SK-N-SH (cell line): ENCODE measurements around the gene WDR93. TPM values are rescaled to one million over a fixed set of nuclear protein-coding genes. Genes with fewer than 3 reads are reported as not detected.

Source experiments
- CTCF ChIA-PET: fragments of 300-600, 350-600 bp; formaldehyde crosslinking; extraction: SDS; loops from one replicate; lab custom pipeline; 2021; lab: Yijun Ruan, JAX
- POLR2A ChIA-PET: fragments of 350-600 bp; sonication (Branson Sonifier 250); formaldehyde crosslinking; extraction: SDS; loops from one replicate; lab custom pipeline; 2020; ENCODE audit warnings: antibody characterized with exemption, inconsistent platforms; lab: Yijun Ruan, JAX
- DNase-seq: peaks from one replicate; pipeline ENCODE4 v3.0.0; 2012
- H2AFZ ChIP-seq: fragments of 200-600 bp; sonication (generic); 2 replicates; pipeline ENCODE4 v1.8.1; 2016; ENCODE audit warnings: antibody characterized with exemption, mild to moderate bottlenecking, low read depth
- H3F3A ChIP-seq: fragments of 200-600 bp; sonication (generic); replicated peaks from 2 replicates; pipeline ENCODE3; 2016; ENCODE audit warnings: antibody characterized with exemption, mild to moderate bottlenecking; ENCODE audit not compliant: insufficient read depth
- H3K27ac ChIP-seq, 2 experiments: fragments of 200-500 bp in 1 of 2; fragments of 200-600 bp in 1 of 2; sonication (Bioruptor generic) in 1 of 2; sonication (generic), shearing (Covaris generic) in 1 of 2; 2 replicates each; pipeline versions ENCODE4 v1.5.1 to v1.6.1; 2014 to 2016; ENCODE audit warnings: low read depth in 2 of 2, inconsistent platforms in 1 of 2, low read length in 1 of 2, mild to moderate bottlenecking in 1 of 2, mixed read lengths in 1 of 2
- H3K27me3 ChIP-seq: fragments of 200-600 bp; sonication (generic), shearing (Covaris generic); 2 replicates; pipeline ENCODE4 v1.6.1; 2016; ENCODE audit warnings: mixed run types; ENCODE audit not compliant: insufficient read depth
- H3K36me3 ChIP-seq, 2 experiments: fragments of 200-500 bp in 1 of 2; fragments of 200-600 bp in 1 of 2; sonication (Bioruptor generic) in 1 of 2; sonication (generic) in 1 of 2; replicated peaks in 1 of 2; 2 replicates each; pipeline versions ENCODE3 to v1.5.1; 2014 to 2016; ENCODE audit warnings: low read length in 1 of 2, mild to moderate bottlenecking in 1 of 2; ENCODE audit not compliant: insufficient read depth in 2 of 2, control insufficient read depth in 1 of 2
- H3K4me1 ChIP-seq, 2 experiments: fragments of 200-500 bp in 1 of 2; fragments of 200-600 bp in 1 of 2; sonication (Bioruptor generic) in 1 of 2; sonication (generic), shearing (Covaris generic) in 1 of 2; 2 replicates each; pipeline versions ENCODE4 v1.5.1 to v1.6.1; 2014 to 2016; ENCODE audit warnings: low read depth in 1 of 2, low read length in 1 of 2, mixed run types in 1 of 2; ENCODE audit not compliant: insufficient read depth in 2 of 2, control insufficient read depth in 1 of 2
- H3K4me2 ChIP-seq: fragments of 200-600 bp; sonication (generic), shearing (Covaris generic); 2 replicates; pipeline ENCODE4 v1.6.1; 2017; ENCODE audit warnings: mixed run types
- H3K4me3 ChIP-seq, 2 experiments: fragments of 200-500 bp in 1 of 2; fragments of 200-600 bp in 1 of 2; sonication (Bioruptor generic) in 1 of 2; sonication (generic), shearing (Covaris generic) in 1 of 2; 2 replicates each; pipeline versions ENCODE4 v1.5.1 to v1.8.1; 2014 to 2016; ENCODE audit warnings: low read depth in 2 of 2, inconsistent platforms in 1 of 2, low read length in 1 of 2, mild to moderate bottlenecking in 1 of 2, mixed read lengths in 1 of 2, moderate library complexity in 1 of 2
- H3K79me2 ChIP-seq: fragments of 200-600 bp; sonication (generic); 2 replicates; pipeline ENCODE4 v1.8.1; 2017; ENCODE audit warnings: mild to moderate bottlenecking; ENCODE audit not compliant: insufficient read depth
- H3K9ac ChIP-seq: fragments of 200-600 bp; sonication (generic); 2 replicates; pipeline ENCODE4 v1.6.1; 2017; ENCODE audit warnings: mixed run types
- H3K9me2 ChIP-seq: fragments of 200-600 bp; sonication (generic); 2 replicates; pipeline ENCODE4 v1.6.1; 2017; ENCODE audit warnings: mixed run types
- H3K9me3 ChIP-seq: fragments of 200-600 bp; sonication (generic); 2 replicates; pipeline ENCODE4 v1.6.1; 2017; ENCODE audit warnings: mixed run types, mild to moderate bottlenecking, moderate library complexity
- H4K20me1 ChIP-seq: fragments of 200-600 bp; sonication (generic); 2 replicates; pipeline ENCODE4 v1.6.1; 2017; ENCODE audit warnings: mild to moderate bottlenecking, mixed run types; ENCODE audit not compliant: insufficient read depth
- CTCF ChIP-seq: fragments of 200-600 bp; sonication (generic); IDR thresholded peaks from 2 replicates; pipeline ENCODE4 v1.6.1; 2017; ENCODE audit warnings: antibody characterized with exemption, mild to moderate bottlenecking, moderate library complexity
- EP300 ChIP-seq, 2 experiments: IDR thresholded peaks; 2 replicates each; pipeline versions ENCODE4 v1.4.0 to v1.6.1; 2012; ENCODE audit warnings: borderline replicate concordance in 1 of 2, low read depth in 1 of 2, low read length in 1 of 2
- FOXJ3 ChIP-seq: sonication (generic); formaldehyde crosslinking; IDR thresholded peaks from 2 replicates; pipeline ENCODE4 v1.5.1; 2020; ENCODE audit warnings: mild to moderate bottlenecking, missing genetic modification reagents
- FOXM1 ChIP-seq: IDR thresholded peaks from 2 replicates; pipeline ENCODE4 v1.4.0; 2012; ENCODE audit warnings: low read depth, mild to moderate bottlenecking
- GATA2 ChIP-seq: sonication (generic); formaldehyde crosslinking; IDR thresholded peaks from 2 replicates; pipeline ENCODE4 v1.5.0; 2020; ENCODE audit warnings: mild to moderate bottlenecking, missing genetic modification reagents
- IRF3 ChIP-seq: fragments of 150-350 bp; IDR thresholded peaks from 2 replicates; pipeline ENCODE4 v1.6.1; 2016; ENCODE audit warnings: mild to moderate bottlenecking, low read depth, low read length
- JUND ChIP-seq: IDR thresholded peaks from 2 replicates; pipeline ENCODE4 v1.4.0; 2012
- MAX ChIP-seq: IDR thresholded peaks from 2 replicates; pipeline ENCODE4 v1.4.0; 2012; ENCODE audit warnings: low read depth
- NFIC ChIP-seq: IDR thresholded peaks from 2 replicates; pipeline ENCODE4 v1.4.0; 2012; ENCODE audit warnings: borderline replicate concordance
- NRF1 ChIP-seq: IDR thresholded peaks from 2 replicates; pipeline ENCODE4 v1.6.1; 2012; ENCODE audit warnings: low read depth, mild to moderate bottlenecking, low read length
- PBX3 ChIP-seq: IDR thresholded peaks from 2 replicates; pipeline ENCODE4; 2012
- POLR2AphosphoS5 ChIP-seq: IDR thresholded peaks from 2 replicates; pipeline ENCODE4 v1.6.1; 2012; ENCODE audit warnings: low read depth, low read length
- RAD21 ChIP-seq: IDR thresholded peaks from 2 replicates; pipeline ENCODE4 v1.6.1; 2012; ENCODE audit warnings: mild to moderate bottlenecking, low read length
- RCOR1 ChIP-seq: fragments of 150-350 bp; IDR thresholded peaks from 2 replicates; pipeline ENCODE4 v1.6.1; 2017; ENCODE audit warnings: antibody characterized with exemption, low read length
- REST ChIP-seq: IDR thresholded peaks from 2 replicates; pipeline ENCODE4 v1.6.1; 2012; ENCODE audit warnings: mild to moderate bottlenecking, low read depth, low read length, moderate library complexity
- RFX5 ChIP-seq: IDR thresholded peaks from 2 replicates; pipeline ENCODE4 v1.6.1; 2012; ENCODE audit warnings: mild to moderate bottlenecking, improper control_type of control experiment, low read length
- SIN3A ChIP-seq: IDR thresholded peaks from 2 replicates; pipeline ENCODE4 v1.6.1; 2012; ENCODE audit warnings: low read depth, mild to moderate bottlenecking, low read length, moderate library complexity, borderline replicate concordance
- TEAD4 ChIP-seq: IDR thresholded peaks from 2 replicates; pipeline ENCODE4 v1.4.0; 2012; ENCODE audit warnings: mild to moderate bottlenecking, borderline replicate concordance; ENCODE audit not compliant: insufficient read depth
- USF2 ChIP-seq: fragments of 150-350 bp; IDR thresholded peaks from 2 replicates; pipeline ENCODE4 v1.6.1; 2017; ENCODE audit warnings: antibody characterized with exemption, low read length, low read depth, borderline replicate concordance
- YY1 ChIP-seq: IDR thresholded peaks from 2 replicates; pipeline ENCODE4 v1.4.0; 2012; ENCODE audit warnings: low read depth, mild to moderate bottlenecking
- ZBTB33 ChIP-seq: IDR thresholded peaks from 2 replicates; pipeline ENCODE4 v1.4.0; 2012; ENCODE audit warnings: low read depth, borderline replicate concordance
- WGBS: methylation state at CpG from one replicate; pipeline ENCODE4 v1.1.6; 2017; ENCODE audit warnings: low lambda C conversion rate; 5-methylcytosine and 5-hydroxymethylcytosine counted together
- polyA plus RNA-seq, 3 experiments: library from polyadenylated mRNA; depleted of rRNA; stranded (reverse); fragments of >200 nt; gene quantifications; 2 replicates each; pipeline ENCODE4 v1.2.3, GENCODE V29; 2012

The WDR93 gene
- polyA plus RNA-seq, 1 of the 3 experiments (the other 2 are of a cell fraction) = 0.35 TPM

GRCh38 chr15:89760303-89761008 is 69.8 kb downstream of the WDR93 start:
- POLR2A ChIA-PET = interaction anchor here (1.0 to 1.7 kb wide), 2 partner anchors 9 to 115 kb away, joined by 4 to 6 read pairs; no protein-coding TSS in a partner anchor
- Histone ChIP-seq H3K9me2 (no peaks in the 10 kb centered on the region), H3K9ac (no peak overlapping the region), H3F3A (no peaks in the 10 kb centered on the region), H3K4me3 (peak overlapping the region in 1 of 2 experiments; percentile 35; a peak in 1 of 4 replicates), H3K27me3 (no peaks in the 10 kb centered on the region), H3K36me3 (no peaks in the 10 kb centered on the region), H4K20me1 (no peaks in the 10 kb centered on the region), H3K4me2 (peak overlapping the region; percentile 19; the same call in 1 of the 2 replicates), H3K9me3 (no peaks in the 10 kb centered on the region), H3K27ac (peak overlapping the region in 1 of 2 experiments; percentile 39; a peak in 1 of 4 replicates), H3K79me2 (no peaks in the 10 kb centered on the region), H2AFZ (peak overlapping the region; percentile 80; the same call in 1 of the 2 replicates), H3K4me1 (peaks cover 4 to 20% of the 10 kb centered on the region in 2 experiments; a peak in 1 of 4 replicates)
- DNase-seq = peak; percentile 90
- CTCF ChIA-PET = interaction anchor here (0.5 to 6.9 kb wide), 61 partner anchors 9 to 617 kb away, joined by 3 to 153 read pairs (median 5); partner anchors contain the start of genes ANPEP, MESP1 and MESP2
- 29% methylated on average over 12 of the region's 16 CpGs for WGBS
- no peak for TF ChIP-seq YY1
- peak; percentile 81 for TF ChIP-seq GATA2
- no peak for TF ChIP-seq ZBTB33
- no peak for TF ChIP-seq NRF1
- no peak for TF ChIP-seq RFX5
- TF ChIP-seq PBX3 = no peak
- TF ChIP-seq POLR2AphosphoS5 = no peak
- TF ChIP-seq TEAD4 = no peak
- peak in 1 of 2 experiments; percentile 46; a peak in 1 of 4 replicates for TF ChIP-seq EP300 (IDR thresholded peaks at IDR 0.05; ENCODE audit: borderline replicate concordance in 1 of 2, low read depth in 1 of 2, low read length in 1 of 2)
- TF ChIP-seq IRF3 = no peak
- TF ChIP-seq MAX = no peak
- no peak for TF ChIP-seq NFIC
- no peak for TF ChIP-seq JUND
- TF ChIP-seq FOXM1 = no peak
- no peak for TF ChIP-seq USF2
- no peak for TF ChIP-seq SIN3A
- peak; percentile 90 for TF ChIP-seq RAD21
- peak; percentile 91 for TF ChIP-seq REST
- peak; percentile 34; the same call in 1 of the 2 replicates for TF ChIP-seq RCOR1
- TF ChIP-seq FOXJ3 (CRISPR knock-in tag) = no peak
- peak; percentile 95 for TF ChIP-seq CTCF
